ENCODE results near the gene NKAIN2. TPM values are rescaled to one million over a fixed set of nuclear protein-coding genes. Genes with fewer than 3 reads are reported as not detected.

Gene NKAIN2
- total RNA-seq, 4 donors from 2014 or later = 0.31 to 0.58 (median 0.39) TPM; not detected in 1

DNA sequence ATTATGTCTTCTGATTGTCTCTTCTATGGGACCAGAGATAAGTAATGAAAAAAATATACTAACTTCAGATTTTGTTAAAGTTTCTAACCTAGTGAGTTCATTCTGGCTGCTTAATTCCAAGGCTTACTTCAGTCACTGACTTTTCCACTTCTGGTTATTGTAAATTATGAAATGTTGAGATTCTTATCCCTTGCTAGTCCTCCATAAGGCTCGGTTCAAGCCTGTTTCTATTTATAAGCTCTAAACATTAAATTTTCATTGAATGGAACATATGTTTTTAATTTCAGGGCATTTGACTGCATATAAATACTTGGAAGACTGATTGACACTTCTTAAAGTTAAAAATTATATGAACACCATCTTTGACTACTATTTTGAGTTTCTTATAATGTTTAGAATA, 23.6 kb upstream of the NKAIN2 start:
- in situ Hi-C loops (cut with MboI; ENCODE audit: low sequenced_read_pairs in 4 of 4) = no loop called here
- no peak for DNase-seq

DNA sequence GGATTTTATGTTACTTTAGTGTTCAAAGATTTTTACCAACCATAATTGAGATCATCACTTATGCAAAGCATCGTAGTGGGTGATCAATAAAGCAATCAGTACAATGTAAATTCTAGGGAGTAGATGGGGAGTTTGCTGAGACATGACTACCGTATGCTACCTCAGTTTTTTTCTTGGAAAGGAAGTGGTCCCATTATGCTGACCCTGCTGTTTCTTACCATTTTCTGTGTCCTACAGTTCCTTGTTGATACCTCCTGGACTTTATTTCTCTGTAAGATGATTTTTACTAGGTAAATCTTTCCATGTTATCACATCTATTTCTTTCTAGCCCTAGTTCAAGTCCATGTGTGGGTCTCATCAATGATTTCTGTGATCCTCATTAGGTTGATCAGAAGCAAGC, 19.3 kb upstream of the NKAIN2 start:
- H3K27ac ChIP-seq = no peak overlapping the region
- no peaks in the 10 kb centered on the region for H3K36me3 ChIP-seq
- intact Hi-C loops (cut with DNase I; ENCODE audit: low total_unique reads) (no loop called here), in situ Hi-C loops (cut with MboI; ENCODE audit: low sequenced_read_pairs in 4 of 4) (no loop called here)
- DNase-seq = no peak
- no peaks in the 10 kb centered on the region for H3K9me3 ChIP-seq
- no peak for ATAC-seq
- H3K27me3 ChIP-seq = no peaks in the 10 kb centered on the region
- TF ChIP-seq, protein P1, sequence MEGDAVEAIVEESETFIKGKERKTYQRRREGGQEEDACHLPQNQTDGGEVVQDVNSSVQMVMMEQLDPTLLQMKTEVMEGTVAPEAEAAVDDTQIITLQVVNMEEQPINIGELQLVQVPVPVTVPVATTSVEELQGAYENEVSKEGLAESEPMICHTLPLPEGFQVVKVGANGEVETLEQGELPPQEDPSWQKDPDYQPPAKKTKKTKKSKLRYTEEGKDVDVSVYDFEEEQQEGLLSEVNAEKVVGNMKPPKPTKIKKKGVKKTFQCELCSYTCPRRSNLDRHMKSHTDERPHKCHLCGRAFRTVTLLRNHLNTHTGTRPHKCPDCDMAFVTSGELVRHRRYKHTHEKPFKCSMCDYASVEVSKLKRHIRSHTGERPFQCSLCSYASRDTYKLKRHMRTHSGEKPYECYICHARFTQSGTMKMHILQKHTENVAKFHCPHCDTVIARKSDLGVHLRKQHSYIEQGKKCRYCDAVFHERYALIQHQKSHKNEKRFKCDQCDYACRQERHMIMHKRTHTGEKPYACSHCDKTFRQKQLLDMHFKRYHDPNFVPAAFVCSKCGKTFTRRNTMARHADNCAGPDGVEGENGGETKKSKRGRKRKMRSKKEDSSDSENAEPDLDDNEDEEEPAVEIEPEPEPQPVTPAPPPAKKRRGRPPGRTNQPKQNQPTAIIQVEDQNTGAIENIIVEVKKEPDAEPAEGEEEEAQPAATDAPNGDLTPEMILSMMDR (IDR thresholded peaks at IDR 0.05 in 4 of 5, conservative IDR thresholded peaks at IDR 0.05 in 1 of 5) = no peak
- TF ChIP-seq POLR2A (IDR thresholded peaks at IDR 0.05) = no peak
- no peak overlapping the region for H3K4me3 ChIP-seq
- H3K4me1 ChIP-seq = no peaks in the 10 kb centered on the region

More for the DNA sequence above, 23.6 kb upstream of the NKAIN2 start:
- Histone ChIP-seq H3K27me3 (no peaks in the 10 kb centered on the region), H3K27ac (no peak overlapping the region), H3K4me1 (no peaks in the 10 kb centered on the region), H3K4me3 (no peak overlapping the region), H3K9me3 (no peaks in the 10 kb centered on the region), H3K36me3 (no peaks in the 10 kb centered on the region)
- TF ChIP-seq, protein P1 (IDR thresholded peaks at IDR 0.05 in 4 of 5, conservative IDR thresholded peaks at IDR 0.05 in 1 of 5) = no peak
- TF ChIP-seq POLR2A (IDR thresholded peaks at IDR 0.05) = no peak
- no peak for ATAC-seq
- intact Hi-C loops (cut with DNase I; ENCODE audit: low total_unique reads) = no loop called here

DNA sequence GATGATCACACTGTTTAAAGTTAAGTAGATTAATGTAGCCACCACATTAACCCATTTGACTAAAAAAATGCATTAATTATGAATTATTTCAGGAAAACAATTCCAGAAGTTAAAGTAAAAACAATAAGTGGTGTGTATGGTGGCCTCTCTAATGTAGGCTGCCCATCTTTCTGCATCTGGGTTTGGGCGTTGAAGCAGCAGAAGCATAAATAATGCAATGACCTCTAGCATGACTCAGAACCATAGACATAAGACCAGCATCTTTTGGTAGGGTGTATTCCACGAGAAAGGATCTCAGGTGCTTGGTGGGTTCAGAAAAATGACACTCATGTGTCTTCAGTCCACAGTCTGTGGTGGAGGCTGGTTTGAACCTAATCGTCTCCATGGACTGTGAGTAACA, 18.6 kb upstream of the NKAIN2 start:
- no peak overlapping the region for H3K27ac ChIP-seq
- no peaks in the 10 kb centered on the region for H3K36me3 ChIP-seq
- TF ChIP-seq, protein P1 (IDR thresholded peaks at IDR 0.05 in 4 of 5, conservative IDR thresholded peaks at IDR 0.05 in 1 of 5) = no peak
- TF ChIP-seq POLR2A (IDR thresholded peaks at IDR 0.05) = no peak
- ATAC-seq (no peak), DNase-seq (no peak)
- no peaks in the 10 kb centered on the region for H3K9me3 ChIP-seq
- H3K4me3 ChIP-seq = no peak overlapping the region
- in situ Hi-C loops (cut with MboI; ENCODE audit: low sequenced_read_pairs in 4 of 4) = no loop called here
- intact Hi-C loops (cut with DNase I; ENCODE audit: low total_unique reads) = no loop called here
- H3K4me1 ChIP-seq = no peaks in the 10 kb centered on the region
- no peaks in the 10 kb centered on the region for H3K27me3 ChIP-seq

DNA sequence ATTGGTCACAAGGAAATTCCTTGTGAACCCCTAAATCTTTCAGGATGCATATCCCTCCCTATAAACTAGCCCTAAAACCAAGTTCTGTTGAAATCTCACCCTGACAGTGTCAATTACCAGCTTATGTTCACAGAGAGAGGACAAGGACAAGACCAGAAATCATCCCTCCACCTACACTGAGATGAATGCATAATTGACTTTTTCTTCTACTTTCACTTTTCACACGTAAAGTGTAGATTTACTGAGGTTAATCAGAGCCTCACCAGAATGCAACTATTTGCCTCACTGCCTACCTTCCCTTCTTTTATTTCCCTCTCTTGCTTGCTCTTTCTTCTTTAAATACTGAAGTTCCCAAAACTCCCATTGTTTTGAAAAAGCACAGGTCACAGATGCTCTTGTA, 15.3 kb upstream of the NKAIN2 start:
- H3K4me1 ChIP-seq = no peaks in the 10 kb centered on the region
- no peak overlapping the region for H3K4me3 ChIP-seq
- intact Hi-C loops (cut with DNase I; ENCODE audit: low total_unique reads) = no loop called here
- TF ChIP-seq, protein P1 (IDR thresholded peaks at IDR 0.05 in 4 of 5, conservative IDR thresholded peaks at IDR 0.05 in 1 of 5) = no peak
- no peak for TF ChIP-seq POLR2A (IDR thresholded peaks at IDR 0.05)
- no peaks in the 10 kb centered on the region for H3K9me3 ChIP-seq
- no peak overlapping the region for H3K27ac ChIP-seq
- no peak for DNase-seq
- in situ Hi-C loops (cut with MboI; ENCODE audit: low sequenced_read_pairs in 4 of 4) = no loop called here
- ATAC-seq = no peak
- no peaks in the 10 kb centered on the region for H3K36me3 ChIP-seq
- no peaks in the 10 kb centered on the region for H3K27me3 ChIP-seq

DNA sequence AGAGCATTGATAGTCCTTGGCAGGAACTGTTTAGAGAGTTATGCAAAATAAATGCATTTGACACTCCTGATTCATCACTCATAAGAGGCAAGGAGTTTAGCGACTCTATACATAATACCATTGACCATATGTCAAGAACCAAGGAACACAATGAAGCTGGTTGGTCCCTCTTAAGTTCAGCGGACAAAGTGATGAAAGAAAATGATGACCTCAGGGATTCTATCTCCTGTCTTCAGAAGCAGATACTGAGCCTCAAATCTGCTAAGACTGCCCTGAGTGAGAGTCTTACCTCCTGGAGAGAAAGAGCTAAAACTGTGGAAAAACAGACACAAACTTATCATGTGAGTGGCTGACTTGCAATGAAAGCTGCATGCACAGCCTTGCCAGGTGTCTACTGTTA, 9.5 kb upstream of the NKAIN2 start:
- Histone ChIP-seq H3K4me3 (no peak overlapping the region), H3K9me3 (no peaks in the 10 kb centered on the region), H3K4me1 (no peaks in the 10 kb centered on the region), H3K36me3 (no peaks in the 10 kb centered on the region), H3K27ac (no peak overlapping the region), H3K27me3 (no peaks in the 10 kb centered on the region)
- intact Hi-C loops (cut with DNase I; ENCODE audit: low total_unique reads) = no loop called here
- no peak for TF ChIP-seq POLR2A (IDR thresholded peaks at IDR 0.05)
- TF ChIP-seq, protein P1 (IDR thresholded peaks at IDR 0.05 in 4 of 5, conservative IDR thresholded peaks at IDR 0.05 in 1 of 5) = no peak
- DNase-seq (no peak), ATAC-seq (no peak)
- in situ Hi-C loops (cut with MboI; ENCODE audit: low sequenced_read_pairs in 4 of 4) = no loop called here
